Peyer's patch (tissue), 4 donors: ENCODE measurements around the gene ETV6. TPM values are rescaled to one million over a fixed set of nuclear protein-coding genes. Genes with fewer than 3 reads are reported as not detected.

ENCODE experiments used
- DNase-seq, 3 donors: peaks; one replicate each; pipeline ENCODE4 v3.0.0-alpha.2; 2017 to 2019
- H3K27ac ChIP-seq, 4 donors: fragments of 200-600 bp; sonication (generic); one replicate each; pipeline ENCODE4 v1.5.1; 2016 to 2019
- H3K27me3 ChIP-seq, 2 donors: fragments of 200-600 bp; sonication (generic); one replicate each; pipeline ENCODE4 v1.5.1; 2019
- H3K36me3 ChIP-seq, 3 donors: fragments of 200-600 bp; sonication (generic); one replicate each; pipeline ENCODE4 v1.5.1; 2016 to 2019
- H3K4me1 ChIP-seq, 4 donors: fragments of 200-600 bp; sonication (generic); one replicate each; pipeline ENCODE4 v1.5.1; 2016 to 2019
- H3K4me3 ChIP-seq, 4 donors: fragments of 200-600 bp; sonication (generic); 1 replicate in 3 of 4; 2 replicates in 1 of 4; pipeline ENCODE4 v1.5.1; 2016 to 2019; ENCODE audit warnings: mild to moderate bottlenecking in 1 of 4
- H3K9me3 ChIP-seq, 4 donors: fragments of 200-600 bp; sonication (generic); one replicate each; pipeline ENCODE4 v1.5.1; 2016 to 2019; ENCODE audit warnings: mild to moderate bottlenecking in 1 of 4
- CTCF ChIP-seq, 6 experiments: fragments of 450-650 bp in 4 of 6; fragments of 200-600 bp in 2 of 6; sonication (generic) in 1 of 6; IDR thresholded peaks; one replicate each; pipeline ENCODE4 v1.5.1; 2017 to 2019; ENCODE audit warnings: antibody characterized with exemption in 6 of 6, mild to moderate bottlenecking in 3 of 6, moderate library complexity in 1 of 6
- POLR2A ChIP-seq, 2 donors: fragments of 450-650 bp; IDR thresholded peaks; one replicate each; pipeline ENCODE4 v1.5.1; 2017; ENCODE audit warnings: antibody characterized with exemption in 2 of 2, mild to moderate bottlenecking in 2 of 2, moderate library complexity in 2 of 2
- total RNA-seq, 4 donors: library from RNA; depleted of rRNA; stranded (reverse); fragments of >200 nt; gene quantifications; one replicate each; pipeline ENCODE4 v1.1.0, GENCODE V29; 2016

The ETV6 gene
- total RNA-seq, 4 donors from 2014 or later = 35.4 to 49.5 (median 42.2) TPM

GRCh38 chr12:11922361-11922760 is 272.9 kb downstream of the ETV6 start:
- H3K27ac ChIP-seq = no peak overlapping the region

GRCh38 chr12:11923067-11923466 is 273.6 kb downstream of the ETV6 start:
- Histone ChIP-seq H3K4me1 (peaks cover 0 to 5% (median 0%) of the 10 kb centered on the region in 4 donors), H3K36me3 (no peaks in the 10 kb centered on the region), H3K27ac (no peak overlapping the region), H3K4me3 (no peak overlapping the region), H3K27me3 (no peaks in the 10 kb centered on the region), H3K9me3 (no peaks in the 10 kb centered on the region)
- TF ChIP-seq CTCF (IDR thresholded peaks at IDR 0.05) (no peak), POLR2A (IDR thresholded peaks at IDR 0.05) (no peak)
- no peak for DNase-seq

More at GRCh38 chr12:11922361-11922760, 272.9 kb downstream of the ETV6 start:
- Histone ChIP-seq H3K36me3 (no peaks in the 10 kb centered on the region), H3K4me1 (peaks cover 0 to 5% (median 0%) of the 10 kb centered on the region in 4 donors), H3K4me3 (no peak overlapping the region), H3K9me3 (no peaks in the 10 kb centered on the region), H3K27me3 (no peaks in the 10 kb centered on the region)
- no peak for TF ChIP-seq POLR2A (IDR thresholded peaks at IDR 0.05)
- no peak for TF ChIP-seq CTCF (IDR thresholded peaks at IDR 0.05)
- no peak for DNase-seq

- no peak for DNase-seq
- H3K27ac ChIP-seq = no peak overlapping the region
- H3K4me3 ChIP-seq = no peak overlapping the region
- peaks cover 0 to 5% (median 0%) of the 10 kb centered on the region in 4 donors for H3K4me1 ChIP-seq
- TF ChIP-seq CTCF (IDR thresholded peaks at IDR 0.05) (no peak), POLR2A (IDR thresholded peaks at IDR 0.05) (no peak)
- H3K27me3 ChIP-seq = no peaks in the 10 kb centered on the region
- no peaks in the 10 kb centered on the region for H3K9me3 ChIP-seq
- H3K36me3 ChIP-seq = no peaks in the 10 kb centered on the region
Observed at GRCh38 chr12:11927286-11927935, 277.9 kb downstream of the ETV6 start.

DNA sequence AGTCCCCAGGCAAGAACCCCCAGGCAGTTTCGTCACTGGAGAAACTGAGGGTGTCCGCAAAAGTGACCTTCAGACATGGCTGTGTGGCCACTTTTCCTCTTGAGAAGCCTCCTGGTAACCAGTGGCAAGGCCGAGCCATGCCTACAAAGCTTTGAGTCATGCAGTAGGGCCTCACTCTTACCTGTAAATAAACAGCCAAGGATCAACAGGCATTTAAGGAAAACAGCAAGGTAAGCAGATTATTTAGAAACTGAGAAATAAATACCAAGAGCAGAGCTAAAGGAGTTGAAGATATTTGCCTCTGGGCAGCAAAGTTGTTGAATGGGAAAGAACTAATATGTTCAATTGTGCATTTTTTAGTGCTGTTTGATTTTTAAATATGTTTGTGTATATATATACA is 280.2 kb downstream of the ETV6 start:
- Histone ChIP-seq H3K4me3 (no peak overlapping the region), H3K36me3 (no peaks in the 10 kb centered on the region), H3K27me3 (no peaks in the 10 kb centered on the region), H3K9me3 (no peaks in the 10 kb centered on the region), H3K4me1 (no peaks in the 10 kb centered on the region), H3K27ac (no peak overlapping the region)
- no peak for DNase-seq
- TF ChIP-seq CTCF (IDR thresholded peaks at IDR 0.05) (no peak), POLR2A (IDR thresholded peaks at IDR 0.05) (no peak)

DNA sequence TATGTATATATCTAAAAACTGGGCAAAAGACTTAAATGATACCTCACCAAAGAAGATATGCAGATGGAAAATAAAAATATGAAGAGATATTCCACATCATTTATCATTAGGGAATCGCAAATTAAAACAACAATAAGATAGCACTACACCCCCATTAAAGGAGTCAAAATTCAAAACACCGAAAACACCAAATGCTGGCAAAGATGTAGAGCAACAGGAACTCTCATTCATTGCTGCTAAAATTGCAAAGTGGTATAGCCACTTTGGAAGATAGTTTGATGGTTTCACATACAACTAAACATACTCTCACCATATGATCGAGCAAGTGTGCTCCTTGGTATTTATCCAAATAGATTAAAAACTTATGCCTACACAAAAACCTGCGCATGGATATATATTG is 289.7 kb downstream of the ETV6 start:
- no peaks in the 10 kb centered on the region for H3K36me3 ChIP-seq
- no peaks in the 10 kb centered on the region for H3K27me3 ChIP-seq
- no peak overlapping the region for H3K27ac ChIP-seq
- H3K9me3 ChIP-seq = no peaks in the 10 kb centered on the region
- no peak overlapping the region for H3K4me3 ChIP-seq
- no peaks in the 10 kb centered on the region for H3K4me1 ChIP-seq
- no peak for TF ChIP-seq CTCF (IDR thresholded peaks at IDR 0.05)
- TF ChIP-seq POLR2A (IDR thresholded peaks at IDR 0.05) = no peak
- DNase-seq = no peak
